ENCODE measurements around the gene FAM76A. TPM values are rescaled to one million over a fixed set of nuclear protein-coding genes. Genes with fewer than 3 reads are reported as not detected.

Gene FAM76A
- total RNA-seq, 1 experiment from 2014 or later, result 9.7 TPM

DNA sequence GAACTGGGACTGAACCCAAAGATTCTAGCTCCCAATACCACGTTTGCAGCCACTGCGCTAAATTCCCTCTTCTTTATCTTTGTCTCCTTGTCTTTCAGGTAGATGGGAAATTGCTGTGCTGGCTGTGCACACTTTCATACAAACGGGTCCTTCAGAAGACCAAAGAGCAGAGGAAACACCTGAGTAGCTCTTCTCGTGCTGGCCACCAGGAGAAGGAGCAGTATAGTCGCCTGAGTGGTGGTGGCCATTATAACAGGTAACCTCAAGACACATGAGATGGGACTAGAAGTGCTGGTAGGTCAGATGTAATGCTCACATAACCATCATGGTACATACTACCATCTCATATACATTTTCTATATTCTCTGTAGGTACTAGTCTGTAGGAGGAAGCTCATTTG, 18.8 kb downstream of the FAM76A start:
- intact Hi-C loops (cut with micrococcal nuclease), result no loop called here
- Mint-ChIP-seq H3K36me3 (ENCODE audit: insufficient read depth, unreplicated experiment) (peaks cover 48% of the 10 kb centered on the region), H3K27ac (ENCODE audit: low read depth, unreplicated experiment) (no peak overlapping the region), H3K4me3 (ENCODE audit: unreplicated experiment) (no peak overlapping the region), H3K9me3 (ENCODE audit: unreplicated experiment) (no peaks in the 10 kb centered on the region), H3K27me3 (ENCODE audit: insufficient read depth, unreplicated experiment) (no peaks in the 10 kb centered on the region), H3K4me1 (ENCODE audit: insufficient read depth, unreplicated experiment) (no peaks in the 10 kb centered on the region)
- CTCF ChIA-PET, result no interaction called here
- DNase-seq (ENCODE audit: unreplicated experiment), result no peak
- TF ChIP-seq, protein P1, sequence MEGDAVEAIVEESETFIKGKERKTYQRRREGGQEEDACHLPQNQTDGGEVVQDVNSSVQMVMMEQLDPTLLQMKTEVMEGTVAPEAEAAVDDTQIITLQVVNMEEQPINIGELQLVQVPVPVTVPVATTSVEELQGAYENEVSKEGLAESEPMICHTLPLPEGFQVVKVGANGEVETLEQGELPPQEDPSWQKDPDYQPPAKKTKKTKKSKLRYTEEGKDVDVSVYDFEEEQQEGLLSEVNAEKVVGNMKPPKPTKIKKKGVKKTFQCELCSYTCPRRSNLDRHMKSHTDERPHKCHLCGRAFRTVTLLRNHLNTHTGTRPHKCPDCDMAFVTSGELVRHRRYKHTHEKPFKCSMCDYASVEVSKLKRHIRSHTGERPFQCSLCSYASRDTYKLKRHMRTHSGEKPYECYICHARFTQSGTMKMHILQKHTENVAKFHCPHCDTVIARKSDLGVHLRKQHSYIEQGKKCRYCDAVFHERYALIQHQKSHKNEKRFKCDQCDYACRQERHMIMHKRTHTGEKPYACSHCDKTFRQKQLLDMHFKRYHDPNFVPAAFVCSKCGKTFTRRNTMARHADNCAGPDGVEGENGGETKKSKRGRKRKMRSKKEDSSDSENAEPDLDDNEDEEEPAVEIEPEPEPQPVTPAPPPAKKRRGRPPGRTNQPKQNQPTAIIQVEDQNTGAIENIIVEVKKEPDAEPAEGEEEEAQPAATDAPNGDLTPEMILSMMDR (IDR thresholded peaks at IDR 0.05; ENCODE audit: unreplicated experiment), result no peak
- POLR2A ChIA-PET, result interaction anchor here (1.0 to 1.1 kb wide), 2 partner anchors 8 to 16 kb away, joined by 3 to 4 read pairs; no protein-coding TSS in a partner anchor
- no TSS peak for BruUV-seq (replicated peaks)

DNA sequence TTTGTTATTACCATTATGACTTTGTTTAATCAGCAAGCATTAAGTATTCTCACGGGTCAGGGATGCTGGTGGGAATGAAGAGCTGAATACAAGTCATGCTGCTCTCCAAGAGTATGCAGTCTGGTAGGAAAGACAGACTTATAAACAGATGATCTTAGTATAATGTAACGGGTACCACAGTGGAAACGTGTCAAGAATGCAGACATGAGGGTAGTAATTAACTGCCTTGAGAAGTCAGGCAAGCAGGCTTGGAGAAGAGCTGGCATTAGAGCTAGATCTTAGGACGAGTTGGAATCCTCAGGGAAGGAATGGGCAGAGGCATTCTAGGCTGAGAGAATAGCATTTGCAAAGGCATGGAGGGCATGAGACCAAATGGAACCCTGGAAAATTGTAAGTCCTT, 19.7 kb downstream of the FAM76A start:
- BruUV-seq (replicated peaks), result no TSS peak
- Mint-ChIP-seq H3K4me1 (ENCODE audit: insufficient read depth, unreplicated experiment) (no peaks in the 10 kb centered on the region), H3K36me3 (ENCODE audit: insufficient read depth, unreplicated experiment) (peaks cover 48% of the 10 kb centered on the region), H3K9me3 (ENCODE audit: unreplicated experiment) (no peaks in the 10 kb centered on the region), H3K27me3 (ENCODE audit: insufficient read depth, unreplicated experiment) (no peaks in the 10 kb centered on the region), H3K27ac (ENCODE audit: low read depth, unreplicated experiment) (no peak overlapping the region), H3K4me3 (ENCODE audit: unreplicated experiment) (no peak overlapping the region)
- ChIA-PET CTCF (interaction anchor here (0.6 kb wide), 1 partner anchor 137 kb away, joined by 3 read pairs; no protein-coding TSS in a partner anchor), POLR2A (interaction anchor here (1.1 kb wide), 1 partner anchor 7 kb away, joined by 4 read pairs; no protein-coding TSS in a partner anchor)
- TF ChIP-seq, protein P1 (IDR thresholded peaks at IDR 0.05; ENCODE audit: unreplicated experiment), result no peak
- DNase-seq (ENCODE audit: unreplicated experiment), result no peak
- intact Hi-C loops (cut with micrococcal nuclease), result no loop called here

DNA sequence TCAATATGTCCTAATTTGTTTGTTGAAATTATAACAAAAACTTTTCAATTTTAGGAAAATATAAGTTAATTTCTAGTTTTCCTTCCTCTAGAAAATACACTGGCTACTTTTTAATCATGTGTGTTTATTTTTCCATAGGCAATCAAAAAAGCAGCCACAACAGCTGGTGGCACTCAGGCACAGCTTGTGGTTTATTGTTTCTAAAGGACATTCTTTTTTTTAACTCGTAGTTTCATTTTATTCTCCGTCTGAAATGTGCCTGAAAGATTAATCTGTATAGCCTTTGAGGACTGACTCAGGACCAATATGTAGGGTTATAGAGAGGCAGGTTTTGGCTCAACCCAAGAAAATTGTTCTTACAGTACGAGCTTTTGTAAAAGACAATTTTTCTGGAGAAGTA, 26.6 kb downstream of the FAM76A start:
- POLR2A ChIA-PET, result interaction anchor here (1.0 to 1.2 kb wide), 2 partner anchors 8 to 20 kb away, joined by 4 to 5 read pairs; partner anchors contain the start of gene STX12
- Mint-ChIP-seq H3K36me3 (ENCODE audit: insufficient read depth, unreplicated experiment) (peaks cover 71% of the 10 kb centered on the region), H3K4me1 (ENCODE audit: insufficient read depth, unreplicated experiment) (no peaks in the 10 kb centered on the region), H3K27ac (ENCODE audit: low read depth, unreplicated experiment) (no peak overlapping the region), H3K4me3 (ENCODE audit: unreplicated experiment) (no peak overlapping the region), H3K27me3 (ENCODE audit: insufficient read depth, unreplicated experiment) (no peaks in the 10 kb centered on the region), H3K9me3 (ENCODE audit: unreplicated experiment) (no peaks in the 10 kb centered on the region)
- no TSS peak for BruUV-seq (replicated peaks)
- TF ChIP-seq, protein P1 (IDR thresholded peaks at IDR 0.05; ENCODE audit: unreplicated experiment), result no peak
- intact Hi-C loops (cut with micrococcal nuclease), result no loop called here
- DNase-seq (ENCODE audit: unreplicated experiment), result no peak
- CTCF ChIA-PET, result interaction anchor here (0.7 kb wide), 1 partner anchor 27 kb away, joined by 3 read pairs; no protein-coding TSS in a partner anchor

DNA sequence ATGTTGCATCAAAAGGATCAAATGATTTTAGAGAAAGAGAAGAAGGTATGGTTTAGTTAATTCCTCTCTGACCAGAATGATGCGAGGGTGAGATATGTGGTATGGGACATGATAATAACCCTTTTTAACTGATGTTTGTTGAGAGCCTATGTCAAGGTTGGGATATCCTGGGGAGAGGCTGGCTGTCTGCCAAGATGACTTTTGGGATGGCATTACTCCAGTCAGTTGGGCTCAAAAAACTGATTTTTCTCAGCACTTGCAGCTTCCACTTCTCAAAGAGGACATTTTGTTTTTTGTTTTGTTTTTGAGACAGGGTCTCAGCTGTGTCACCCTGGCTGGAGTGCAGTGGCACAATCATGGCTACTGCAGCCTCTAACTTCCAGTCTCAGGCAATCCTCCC, 29.5 kb downstream of the FAM76A start:
- CTCF ChIA-PET, result interaction anchor here (0.6 kb wide), 1 partner anchor 449 kb away, joined by 3 read pairs; no protein-coding TSS in a partner anchor
- DNase-seq (ENCODE audit: unreplicated experiment), result no peak
- H3K9me3 Mint-ChIP-seq (ENCODE audit: unreplicated experiment), result no peaks in the 10 kb centered on the region
- no peak overlapping the region for H3K27ac Mint-ChIP-seq (ENCODE audit: low read depth, unreplicated experiment)
- peaks cover 81% of the 10 kb centered on the region for H3K36me3 Mint-ChIP-seq (ENCODE audit: insufficient read depth, unreplicated experiment)
- no peak overlapping the region for H3K4me3 Mint-ChIP-seq (ENCODE audit: unreplicated experiment)
- no peaks in the 10 kb centered on the region for H3K27me3 Mint-ChIP-seq (ENCODE audit: insufficient read depth, unreplicated experiment)
- TF ChIP-seq, protein P1 (IDR thresholded peaks at IDR 0.05; ENCODE audit: unreplicated experiment), result no peak
- intact Hi-C loops (cut with micrococcal nuclease), result no loop called here
- POLR2A ChIA-PET, result interaction anchor here (1.0 kb wide), 1 partner anchor 11 kb away, joined by 3 read pairs; no protein-coding TSS in a partner anchor
- H3K4me1 Mint-ChIP-seq (ENCODE audit: insufficient read depth, unreplicated experiment), result no peaks in the 10 kb centered on the region
- BruUV-seq (replicated peaks), result no TSS peak

All from MCF 10A (cell line).